DND-41 (cell line): ENCODE measurements around the gene TPP2.

Experiments
- ATAC-seq: fragments of 200-7000 bp; cut with Tn5 transposase; 3 replicates; pipeline ENCODE4 v1.9.1; 2021; ENCODE audit warnings: low read depth; ENCODE audit not compliant: insufficient read depth
- DNase-seq: peaks from one replicate; pipeline ENCODE4 v3.0.0-alpha.2; 2020
- H2AFZ ChIP-seq: 2 replicates; pipeline ENCODE4 v1.6.0; 2012; ENCODE audit warnings: low read depth, low read length
- H3K27ac ChIP-seq: 2 replicates; pipeline ENCODE4 v1.5.1; 2012; ENCODE audit warnings: low read length, inconsistent platforms
- H3K27me3 ChIP-seq: fragments of 200-600 bp; sonication (generic); 2 replicates; pipeline ENCODE4 v1.6.0; 2012; ENCODE audit warnings: low read length, mild to moderate bottlenecking, inconsistent platforms; ENCODE audit not compliant: insufficient read depth, poor library complexity
- H3K36me3 ChIP-seq: 2 replicates; pipeline ENCODE4 v1.5.1; 2012; ENCODE audit warnings: low read length, inconsistent platforms; ENCODE audit not compliant: insufficient read depth
- H3K4me1 ChIP-seq: 2 replicates; pipeline ENCODE4 v1.5.1; 2012; ENCODE audit warnings: mild to moderate bottlenecking, low read length; ENCODE audit not compliant: insufficient read depth
- H3K4me2 ChIP-seq: 2 replicates; pipeline ENCODE4 v1.6.0; 2012; ENCODE audit warnings: mild to moderate bottlenecking, moderate library complexity, low read length, inconsistent platforms; ENCODE audit not compliant: insufficient read depth
- H3K4me3 ChIP-seq, 2 experiments: fragments of 200-600 bp in 1 of 2; shearing (Covaris generic) in 1 of 2; 2 replicates each; pipeline ENCODE4 v1.5.1; 2012 to 2016; ENCODE audit warnings: inconsistent platforms in 2 of 2, low read length in 2 of 2, mild to moderate bottlenecking in 2 of 2, low read depth in 1 of 2, moderate library complexity in 1 of 2
- H3K79me2 ChIP-seq: 2 replicates; pipeline ENCODE4 v1.6.0; 2012; ENCODE audit warnings: low read length, inconsistent platforms; ENCODE audit not compliant: insufficient read depth
- H3K9ac ChIP-seq: 2 replicates; pipeline ENCODE4 v1.6.0; 2012; ENCODE audit warnings: low read depth, mild to moderate bottlenecking, inconsistent platforms, low read length, moderate library complexity
- H3K9me3 ChIP-seq: 2 replicates; pipeline ENCODE4 v1.5.1; 2012; ENCODE audit warnings: low read length, moderate library complexity, mild to moderate bottlenecking, inconsistent platforms; ENCODE audit not compliant: insufficient read depth, severe bottlenecking
- H4K20me1 ChIP-seq: 2 replicates; pipeline ENCODE4 v1.6.0; 2012; ENCODE audit warnings: low read length; ENCODE audit not compliant: insufficient read depth
- CTCF ChIP-seq: IDR thresholded peaks from 2 replicates; pipeline ENCODE4 v1.5.1; 2012; ENCODE audit warnings: borderline replicate concordance, low read length, moderate library complexity, mild to moderate bottlenecking; ENCODE audit not compliant: poor library complexity, severe bottlenecking; ENCODE audit errors: extremely low read depth
- EZH2 ChIP-seq: IDR thresholded peaks from 3 replicates; pipeline ENCODE4 v1.6.1; 2012; ENCODE audit warnings: borderline replicate concordance, low read depth, mild to moderate bottlenecking, moderate library complexity, low read length, inconsistent platforms; ENCODE audit not compliant: severe bottlenecking

Gene TPP2

GRCh38 chr13:102693250-102693649 is 96.5 kb downstream of the TPP2 start:
- TF ChIP-seq CTCF (no peak), EZH2 (no peak)
- no peak for DNase-seq

GRCh38 chr13:102693776-102694175 is 97.0 kb downstream of the TPP2 start:
- H3K4me2 ChIP-seq: no peak overlapping the region
- DNase-seq: no peak
- no peak overlapping the region for H3K27ac ChIP-seq
- H3K9ac ChIP-seq: no peak overlapping the region
- peaks cover 23% of the 10 kb centered on the region for H3K27me3 ChIP-seq
- TF ChIP-seq EZH2 (no peak), CTCF (no peak)
- H2AFZ ChIP-seq: no peak overlapping the region
- H3K36me3 ChIP-seq: no peaks in the 10 kb centered on the region
- H3K9me3 ChIP-seq: no peaks in the 10 kb centered on the region
- no peaks in the 10 kb centered on the region for H3K4me1 ChIP-seq
- H3K4me3 ChIP-seq: no peak overlapping the region
- no peak for ATAC-seq
- H4K20me1 ChIP-seq: no peaks in the 10 kb centered on the region
- no peaks in the 10 kb centered on the region for H3K79me2 ChIP-seq

More at GRCh38 chr13:102693250-102693649, 96.5 kb downstream of the TPP2 start:
- no peak overlapping the region for H3K4me2 ChIP-seq
- H3K27me3 ChIP-seq: peaks cover 23% of the 10 kb centered on the region
- H3K27ac ChIP-seq: no peak overlapping the region
- H2AFZ ChIP-seq: no peak overlapping the region
- no peaks in the 10 kb centered on the region for H4K20me1 ChIP-seq
- H3K36me3 ChIP-seq: no peaks in the 10 kb centered on the region
- no peak overlapping the region for H3K9ac ChIP-seq
- H3K4me3 ChIP-seq: no peak overlapping the region
- no peak for ATAC-seq
- no peaks in the 10 kb centered on the region for H3K4me1 ChIP-seq
- no peaks in the 10 kb centered on the region for H3K79me2 ChIP-seq
- no peaks in the 10 kb centered on the region for H3K9me3 ChIP-seq

DNA sequence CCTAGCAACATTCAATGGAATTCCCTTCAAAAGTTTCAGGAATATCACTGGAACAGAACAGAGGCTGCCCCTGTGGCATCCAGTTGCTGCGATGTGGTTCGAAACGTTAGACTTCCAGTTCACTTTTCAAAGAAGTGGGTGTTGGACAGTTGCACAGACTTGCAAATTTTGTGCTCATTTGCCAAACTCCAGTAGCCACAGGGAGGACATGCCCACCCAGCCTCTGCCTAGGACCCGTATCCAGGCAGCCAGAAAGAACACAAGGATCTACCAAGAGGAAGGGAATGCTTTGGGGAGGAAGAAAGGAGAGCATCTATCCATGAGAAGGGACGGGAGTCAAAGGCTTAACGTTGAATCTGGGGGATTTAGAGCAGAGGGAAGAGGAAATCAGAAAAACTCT is 98.2 kb downstream of the TPP2 start, which contains the start of gene METTL21C:
Gene METTL21C (minus strand): TSS at position 108 of the 400 bp plus-strand sequence. CDS start 546 bp downstream, outside the sequence.
- Histone ChIP-seq H3K9me3 (no peaks in the 10 kb centered on the region), H3K27ac (no peak within 1 kb of the TSS), H3K4me2 (no peak within 1 kb of the TSS), H3K4me3 (no peak within 1 kb of the TSS), H3K79me2 (no peaks in the 10 kb centered on the region), H3K36me3 (no peaks in the 10 kb centered on the region), H2AFZ (no peak within 1 kb of the TSS), H3K27me3 (peaks cover 23% of the 10 kb centered on the region), H3K4me1 (no peaks in the 10 kb centered on the region), H4K20me1 (no peaks in the 10 kb centered on the region), H3K9ac (no peak within 1 kb of the TSS)
- ATAC-seq: no peak
- TF ChIP-seq CTCF: no peak
- TF ChIP-seq EZH2: no peak
- DNase-seq: no peak

GRCh38 chr13:102696465-102696864 is 99.7 kb downstream of the TPP2 start:
- Histone ChIP-seq H3K79me2 (no peaks in the 10 kb centered on the region), H3K4me1 (no peaks in the 10 kb centered on the region), H3K4me3 (no peak overlapping the region), H4K20me1 (no peaks in the 10 kb centered on the region), H3K27me3 (peaks cover 23% of the 10 kb centered on the region), H3K4me2 (no peak overlapping the region), H3K9ac (no peak overlapping the region), H3K27ac (no peak overlapping the region), H3K9me3 (no peaks in the 10 kb centered on the region), H3K36me3 (no peaks in the 10 kb centered on the region), H2AFZ (no peak overlapping the region)
- DNase-seq (no peak), ATAC-seq (no peak)
- TF ChIP-seq CTCF (no peak), EZH2 (no peak)
